Hematopoietic multipotent progenitor cell (in vitro differentiated cells): ENCODE data around the gene ERP29. TPM values are rescaled to one million over a fixed set of nuclear protein-coding genes. Genes with fewer than 3 reads are reported as not detected.
"Not testable (repeated sequence)": the region's sequence is repeated elsewhere in the genome, so short reads cannot be mapped to it uniquely, and the experiment has no call there.

ENCODE experiments used
- DNase-seq, 3 donors: peaks; one replicate each; pipeline ENCODE4 v3.0.0-alpha.2; 2011 to 2015; ENCODE audit warnings: low read depth in 2 of 3, low spot score in 2 of 3
- total RNA-seq: library from RNA; depleted of rRNA; stranded (reverse); fragments of >200 nt; gene quantifications from one replicate; pipeline ENCODE4 v1.2.3, GENCODE V29; 2012

ERP29 gene
- total RNA-seq, 1 donor, result 79.4 TPM

- no peak for DNase-seq
These were observed 12.4 kb upstream of the ERP29 start for GRCh38 chr12:112000820-112001219.

GRCh38 chr12:112001576-112001975 is 11.7 kb upstream of the ERP29 start:
- no peak for DNase-seq

- DNase-seq, result no peak
These were observed 9.2 kb upstream of the ERP29 start for GRCh38 chr12:112004041-112004440.

DNA sequence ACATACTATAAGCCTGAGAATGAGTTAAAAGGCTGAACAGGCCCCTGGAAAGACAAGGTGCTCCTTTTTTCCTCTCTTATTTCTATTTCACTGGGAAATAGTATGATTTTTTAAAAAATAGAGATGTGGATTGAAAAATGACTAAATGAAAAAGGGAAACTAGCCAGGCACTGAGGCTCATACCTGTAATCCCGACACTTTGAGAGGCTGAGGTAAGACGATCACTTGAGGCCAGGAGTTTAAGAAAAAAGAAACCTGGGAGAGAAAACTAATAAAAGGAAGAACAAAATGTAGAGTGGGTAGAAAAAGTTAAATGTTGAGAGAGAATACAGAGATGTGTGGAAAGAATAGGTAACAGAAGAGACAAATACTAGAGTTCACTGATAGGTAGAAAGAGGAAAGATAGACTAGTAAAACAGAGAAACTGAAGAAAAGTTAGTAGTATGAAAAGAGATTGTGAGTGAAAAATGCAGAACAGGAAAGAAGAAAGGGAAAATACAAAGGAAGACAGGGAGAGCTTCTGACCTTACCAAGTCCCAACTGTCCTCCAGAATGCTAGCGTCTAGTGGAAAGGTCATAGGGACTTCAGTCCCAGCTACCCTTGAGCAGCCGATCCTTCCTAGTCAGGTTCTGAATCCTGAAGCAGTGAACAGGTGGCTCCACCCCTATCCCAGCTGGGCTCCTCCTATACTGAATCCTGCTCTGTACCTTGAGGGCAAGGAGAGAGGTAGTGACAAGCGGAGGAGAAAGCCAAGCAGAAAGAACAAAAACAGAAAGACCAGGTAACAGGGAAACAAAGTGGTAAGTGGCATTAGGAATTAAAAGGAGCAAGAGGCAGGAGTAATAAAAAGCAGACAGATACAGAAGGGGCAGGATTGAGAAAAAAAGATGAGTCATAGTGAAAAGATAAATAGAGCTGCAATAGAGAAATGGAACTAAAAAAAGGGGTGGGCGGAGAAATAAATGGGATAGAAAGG is 7.5 kb upstream of the ERP29 start:
- DNase-seq, result no peak

DNA sequence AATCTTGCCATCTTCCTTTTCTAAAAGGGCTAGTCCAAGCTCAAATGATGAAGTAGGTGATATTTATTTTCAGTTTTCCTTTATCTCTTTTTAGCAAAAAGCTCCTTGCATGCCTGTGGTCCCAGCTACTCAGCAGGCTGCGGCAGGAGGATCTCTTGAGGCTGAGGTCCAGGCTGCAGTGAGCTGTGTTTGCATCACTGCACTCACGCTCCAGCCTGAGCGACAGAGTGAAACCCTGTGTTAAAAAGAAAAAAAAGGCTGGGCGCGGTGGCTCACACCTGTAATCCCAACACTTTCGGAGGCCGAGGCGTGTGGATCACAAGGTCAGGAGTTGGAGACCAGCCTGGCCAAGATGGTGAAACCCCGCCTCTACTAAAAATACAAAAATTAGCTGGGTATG is 5.3 kb upstream of the ERP29 start:
- DNase-seq, result no peak

DNA sequence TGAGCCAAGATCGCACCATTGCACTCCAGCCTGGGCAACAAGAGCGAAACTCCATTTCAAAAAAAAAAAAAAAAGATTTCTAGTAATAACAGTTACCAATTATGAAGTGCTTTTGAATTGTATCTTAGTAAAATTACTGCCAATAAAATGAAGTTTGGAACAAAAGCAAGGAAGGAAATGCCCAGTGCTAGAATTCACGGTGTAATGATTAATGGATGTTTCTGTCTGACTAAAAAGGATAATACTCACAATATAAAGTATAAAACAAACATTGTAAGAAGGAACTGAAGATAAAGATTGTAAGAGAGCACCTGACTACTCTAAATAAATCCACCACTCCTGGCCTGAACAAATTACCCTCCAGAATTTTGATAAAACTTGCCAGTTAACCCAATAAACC is 4.3 kb upstream of the ERP29 start:
- DNase-seq, result no peak

GRCh38 chr12:112009596-112009995 is 3.6 kb upstream of the ERP29 start:
- not testable (repeated sequence) for DNase-seq

DNA sequence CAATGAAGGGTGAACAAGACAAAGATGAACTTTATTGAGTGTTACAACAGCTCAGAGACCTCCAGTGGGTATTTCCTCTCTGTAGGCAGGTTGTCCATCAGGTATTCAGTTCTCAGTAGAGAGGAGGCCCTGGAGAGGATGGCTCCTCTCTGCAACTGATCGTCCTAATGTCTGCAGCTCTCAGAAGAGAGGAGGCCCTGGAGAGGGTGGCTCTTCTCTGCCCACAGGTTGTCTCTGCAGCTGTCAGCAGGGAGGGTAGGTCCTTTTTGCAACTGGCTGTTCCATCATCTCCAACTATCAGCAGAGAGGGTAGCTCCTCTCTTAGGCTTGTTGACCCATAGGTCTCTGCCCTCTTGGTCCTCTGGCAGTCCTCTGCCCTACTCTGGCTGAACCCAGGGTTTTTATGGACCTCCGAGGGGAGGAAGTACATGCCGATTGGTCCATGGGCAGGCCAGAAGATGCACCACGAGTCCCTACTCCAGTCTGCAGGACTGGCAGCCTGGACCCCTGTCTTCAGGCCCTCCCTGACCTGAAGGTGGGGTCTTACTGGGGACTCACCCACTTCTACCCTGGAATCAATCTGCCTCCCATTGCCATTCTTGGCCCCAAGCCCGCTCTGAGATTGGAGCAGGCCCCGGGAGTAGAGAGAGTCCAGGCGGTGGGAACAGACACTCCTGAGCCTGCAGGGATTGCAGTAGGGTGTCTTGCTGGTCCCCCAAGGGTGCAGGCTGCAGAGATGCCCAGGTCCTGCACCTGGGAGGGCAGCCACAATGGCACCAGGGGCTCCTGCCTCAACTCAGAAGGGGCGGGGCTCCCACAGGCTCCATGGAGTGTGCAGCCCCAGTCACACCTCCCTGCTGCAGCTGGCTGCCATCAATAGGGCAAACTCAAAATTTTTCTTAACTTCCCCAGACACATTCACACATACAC is 2.5 kb upstream of the ERP29 start:
- no peak for DNase-seq

DNA sequence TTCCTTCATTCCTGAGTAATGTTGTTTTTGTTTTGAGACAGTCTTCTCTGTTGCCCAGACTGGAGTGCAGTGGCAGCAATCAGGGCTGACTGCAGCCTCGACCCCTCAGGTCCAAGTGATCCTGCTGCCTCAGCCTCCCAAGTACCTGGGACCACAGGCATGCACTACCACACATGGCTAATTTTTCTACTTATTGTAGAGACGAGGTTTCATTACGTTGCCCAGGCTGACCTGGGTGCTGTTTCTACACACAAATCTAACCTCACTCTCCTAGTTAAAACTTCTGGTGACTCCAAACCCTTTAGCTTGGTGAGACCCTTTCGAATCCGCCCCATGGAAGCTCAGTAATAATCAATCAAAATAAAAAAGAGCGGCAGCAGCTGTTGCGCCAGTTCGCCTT is 1.5 kb upstream of the ERP29 start:
- no peak for DNase-seq

GRCh38 chr12:112013601-112014402 is 576 bp downstream of the ERP29 start:
- peak; percentile 45 to 64 (median 62) for DNase-seq

GRCh38 chr12:112015938-112016337 is 2.7 kb downstream of the ERP29 start:
- no peak for DNase-seq

DNA sequence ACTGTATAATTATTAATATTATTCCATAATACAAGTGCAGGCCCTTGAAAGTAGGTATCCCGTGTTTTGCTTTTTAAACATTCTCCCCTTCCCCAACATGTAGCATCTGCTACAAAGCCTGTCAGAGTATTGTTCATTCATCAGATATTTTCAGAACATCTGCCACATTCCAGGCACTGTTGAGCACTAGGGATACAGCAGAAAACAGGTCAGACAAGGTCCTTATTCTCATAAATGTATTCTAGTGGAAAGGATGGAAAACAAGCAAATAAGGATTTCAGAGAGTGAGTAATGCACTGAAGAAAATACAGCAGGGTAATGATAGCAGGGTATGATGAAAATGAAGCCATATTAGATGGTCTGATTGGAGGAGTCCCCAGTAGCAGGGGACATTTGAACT is 3.8 kb downstream of the ERP29 start:
- DNase-seq, result no peak

DNA sequence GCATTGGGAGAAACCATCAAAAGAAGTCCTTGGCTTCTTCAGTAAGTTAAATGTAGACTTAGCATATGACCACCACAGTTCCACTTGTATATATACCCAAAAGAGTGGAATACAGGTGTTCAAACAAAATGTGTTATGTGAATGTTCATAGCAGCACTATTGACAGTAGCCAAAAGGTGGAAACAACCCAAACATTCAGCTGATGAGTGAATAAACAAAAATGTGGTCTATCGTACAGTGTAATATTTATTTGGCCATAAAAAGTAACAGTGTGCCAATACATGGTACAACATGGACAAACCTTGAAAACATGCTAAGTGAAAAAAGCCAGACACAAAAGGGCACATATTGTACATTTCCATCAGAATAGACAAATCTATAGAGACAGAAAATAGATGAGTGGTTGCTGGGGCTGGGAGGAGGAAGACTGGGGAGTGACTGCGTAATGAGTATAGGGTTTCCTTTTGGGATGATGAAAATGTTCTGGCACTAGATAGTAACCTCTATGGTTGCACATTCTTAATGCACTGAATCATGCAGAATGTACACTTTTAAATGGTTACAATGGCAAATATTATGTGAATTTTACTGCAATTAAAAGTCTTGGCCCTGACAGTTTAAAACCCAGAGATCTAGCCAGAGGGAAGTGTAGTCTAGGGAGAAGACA is 5.5 kb downstream of the ERP29 start:
- no peak for DNase-seq

DNA sequence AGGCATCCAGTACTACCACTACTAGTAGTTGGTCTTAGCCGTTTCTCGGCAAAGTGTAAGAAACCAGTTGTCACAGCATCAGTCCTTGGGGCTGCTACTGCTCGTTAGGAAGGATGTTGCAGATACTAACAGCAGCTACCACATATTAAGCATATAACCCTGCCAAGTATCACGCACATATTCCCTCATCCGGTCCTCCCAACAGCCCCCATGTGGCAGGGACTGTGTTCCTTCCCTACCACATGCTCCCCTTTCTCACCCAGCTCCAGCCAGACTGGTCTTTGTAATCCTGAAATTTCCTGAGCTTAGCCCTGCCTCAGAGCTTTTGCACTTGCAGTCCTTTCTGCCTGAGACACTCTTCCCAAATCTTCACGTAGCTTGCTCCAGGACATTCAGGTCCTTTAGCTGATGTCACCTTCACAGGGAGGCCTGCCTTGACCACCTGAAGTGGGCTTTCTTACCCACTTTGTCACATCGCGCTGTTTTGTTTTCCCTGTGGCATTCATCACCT is 7.8 kb downstream of the ERP29 start:
- no peak for DNase-seq

DNA sequence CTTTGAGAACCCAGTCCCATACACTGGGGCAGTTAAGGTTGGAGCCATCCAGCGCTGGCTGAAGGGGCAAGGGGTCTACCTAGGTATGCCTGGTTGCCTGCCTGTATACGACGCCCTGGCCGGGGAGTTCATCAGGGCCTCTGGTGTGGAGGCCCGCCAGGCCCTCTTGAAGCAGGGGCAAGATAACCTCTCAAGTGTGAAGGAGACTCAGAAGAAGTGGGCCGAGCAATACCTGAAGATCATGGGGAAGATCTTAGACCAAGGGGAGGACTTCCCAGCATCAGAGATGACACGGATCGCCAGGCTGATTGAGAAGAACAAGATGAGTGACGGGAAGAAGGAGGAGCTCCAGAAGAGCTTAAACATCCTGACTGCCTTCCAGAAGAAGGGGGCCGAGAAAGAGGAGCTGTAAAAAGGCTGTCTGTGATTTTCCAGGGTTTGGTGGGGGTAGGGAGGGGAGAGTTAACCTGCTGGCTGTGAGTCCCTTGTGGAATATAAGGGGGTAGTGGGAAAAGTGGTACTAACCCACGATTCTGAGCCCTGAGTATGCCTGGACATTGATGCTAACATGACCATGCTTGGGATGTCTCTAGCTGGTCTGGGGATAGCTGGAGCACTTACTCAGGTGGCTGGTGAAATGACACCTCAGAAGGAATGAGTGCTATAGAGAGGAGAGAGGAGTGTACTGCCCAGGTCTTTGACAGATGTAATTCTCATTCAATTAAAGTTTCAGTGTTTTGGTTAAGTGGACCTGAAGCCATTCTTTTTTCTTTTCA is 9.2 kb downstream of the ERP29 start:
- no peak for DNase-seq

- no peak for DNase-seq
These were observed 10.7 kb downstream of the ERP29 start for GRCh38 chr12:112023759-112024396.

GRCh38 chr12:112025808-112026375 is 12.7 kb downstream of the ERP29 start:
- DNase-seq, result no peak

DNA sequence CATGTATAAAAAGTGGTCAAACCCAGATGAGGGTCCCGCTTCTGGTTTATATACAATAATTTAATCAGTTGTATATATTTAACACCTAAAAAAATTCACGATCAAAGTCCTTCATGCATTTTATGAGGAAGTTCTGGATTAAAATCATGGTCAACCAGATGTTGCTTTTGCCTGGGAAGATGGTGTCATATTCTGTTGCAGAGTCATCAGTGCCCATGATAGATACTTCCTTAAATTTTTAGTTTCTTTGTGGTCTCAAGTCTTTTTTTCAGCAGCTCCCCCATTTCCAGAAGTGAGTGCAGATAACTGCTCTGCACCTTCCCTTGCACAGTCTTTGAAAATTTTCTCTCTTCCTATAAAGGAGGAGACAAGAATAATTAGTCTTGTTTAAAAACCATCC is 16.1 kb downstream of the ERP29 start:
- peak in 2 of 3 donors; percentile 27 to 65 for DNase-seq
